H9 (cell line): ENCODE data around the gene COQ8B. TPM values are rescaled to one million over a fixed set of nuclear protein-coding genes. Genes with fewer than 3 reads are reported as not detected.

ENCODE experiments used
- DNase-seq: peaks from one replicate; pipeline ENCODE4 v3.0.0-alpha.2; 2017
- H2AFZ ChIP-seq: one replicate; pipeline ENCODE4 v1.6.1; 2013; ENCODE audit warnings: mild to moderate bottlenecking, low read length, control low read depth, moderate library complexity
- H2AK5ac ChIP-seq: 2 replicates; pipeline ENCODE4 v1.6.1; 2013; ENCODE audit warnings: low read length, control low read depth, mixed read lengths; ENCODE audit not compliant: insufficient read length
- H2BK120ac ChIP-seq: one replicate; pipeline ENCODE4 v1.6.1; 2013; ENCODE audit warnings: low read depth, mild to moderate bottlenecking, low read length, control low read depth, inconsistent platforms; ENCODE audit not compliant: poor library complexity, severe bottlenecking
- H2BK12ac ChIP-seq: 2 replicates; pipeline ENCODE4 v1.6.1; 2013; ENCODE audit warnings: low read length, control low read depth, mixed read lengths, low read depth; ENCODE audit not compliant: insufficient read length
- H2BK15ac ChIP-seq: 2 replicates; pipeline ENCODE4 v1.6.1; 2013; ENCODE audit warnings: low read depth, low read length, control low read depth
- H2BK20ac ChIP-seq: one replicate; pipeline ENCODE4 v1.6.1; 2013; ENCODE audit warnings: low read depth, mild to moderate bottlenecking, low read length, control low read depth, inconsistent platforms; ENCODE audit not compliant: poor library complexity, severe bottlenecking
- H2BK5ac ChIP-seq: 2 replicates; pipeline ENCODE4 v1.6.1; 2013; ENCODE audit warnings: low read length, control low read depth, mixed read lengths; ENCODE audit not compliant: insufficient read length
- H3K14ac ChIP-seq: 2 replicates; pipeline ENCODE4 v1.6.1; 2013; ENCODE audit warnings: low read length, control low read depth; ENCODE audit not compliant: insufficient read depth
- H3K18ac ChIP-seq: 2 replicates; pipeline ENCODE4 v1.6.1; 2013; ENCODE audit warnings: low read depth, mild to moderate bottlenecking, mixed read lengths, low read length, control low read depth; ENCODE audit not compliant: insufficient read length
- H3K23ac ChIP-seq: 2 replicates; pipeline ENCODE4 v1.6.1; 2013; ENCODE audit warnings: low read length, control low read depth, mixed read lengths, low read depth; ENCODE audit not compliant: insufficient read length
- H3K23me2 ChIP-seq: 2 replicates; pipeline ENCODE4 v1.6.1; 2013; ENCODE audit warnings: low read depth, mild to moderate bottlenecking, mixed read lengths, low read length, control low read depth; ENCODE audit not compliant: insufficient read length, poor library complexity, severe bottlenecking
- H3K27ac ChIP-seq: 2 replicates; pipeline ENCODE4 v1.5.1; 2013; ENCODE audit warnings: low read length, control low read depth, mixed read lengths, low read depth; ENCODE audit not compliant: insufficient read length
- H3K27me3 ChIP-seq: 2 replicates; pipeline ENCODE4 v1.6.1; 2013; ENCODE audit warnings: low read length, control low read depth, inconsistent platforms; ENCODE audit not compliant: insufficient read depth
- H3K4ac ChIP-seq: 2 replicates; pipeline ENCODE4 v1.6.1; 2013; ENCODE audit warnings: low read depth, mild to moderate bottlenecking, control low read depth, inconsistent platforms, low read length, moderate library complexity
- H3K4me1 ChIP-seq: 2 replicates; pipeline ENCODE4 v1.6.1; 2013; ENCODE audit warnings: low read length, control low read depth, inconsistent platforms; ENCODE audit not compliant: insufficient read depth
- H3K4me2 ChIP-seq: 2 replicates; pipeline ENCODE4 v1.6.1; 2013; ENCODE audit warnings: low read length, control low read depth, mixed read lengths; ENCODE audit not compliant: insufficient read length, insufficient read depth
- H3K56ac ChIP-seq: 2 replicates; pipeline ENCODE4 v1.6.1; 2013; ENCODE audit warnings: low read depth, mild to moderate bottlenecking, mixed read lengths, low read length, control low read depth; ENCODE audit not compliant: insufficient read length
- H3K79me1 ChIP-seq: 2 replicates; pipeline ENCODE4 v1.6.1; 2013; ENCODE audit warnings: low read depth, mild to moderate bottlenecking, moderate library complexity, low read length, control low read depth, inconsistent platforms; ENCODE audit not compliant: insufficient read depth, poor library complexity, severe bottlenecking
- H3K79me2 ChIP-seq: 2 replicates; pipeline ENCODE4 v1.6.1; 2013; ENCODE audit warnings: low read length, control low read depth, inconsistent platforms; ENCODE audit not compliant: insufficient read depth
- H3K9ac ChIP-seq: 2 replicates; pipeline ENCODE4 v1.6.1; 2013; ENCODE audit warnings: low read length, control low read depth, mixed read lengths; ENCODE audit not compliant: insufficient read length; ENCODE audit errors: extremely low read depth
- H3K9me3 ChIP-seq: one replicate; pipeline ENCODE4 v1.6.1; 2013; ENCODE audit warnings: low read depth, low read length, inconsistent platforms; ENCODE audit not compliant: control insufficient read depth
- H3T11ph ChIP-seq: one replicate; pipeline ENCODE4 v1.6.1; 2013; ENCODE audit warnings: mild to moderate bottlenecking, low read length, control low read depth, inconsistent platforms
- H4K20me1 ChIP-seq: one replicate; pipeline ENCODE4 v1.6.1; 2013; ENCODE audit not compliant: control insufficient read depth, insufficient read length, insufficient read depth
- H4K5ac ChIP-seq: 2 replicates; pipeline ENCODE4 v1.6.1; 2013; ENCODE audit warnings: low read depth, mild to moderate bottlenecking, mixed read lengths, low read length, control low read depth; ENCODE audit not compliant: insufficient read length
- H4K8ac ChIP-seq: replicated peaks from 2 replicates; pipeline ENCODE4 v1.6.1; 2013; ENCODE audit warnings: low read length, control low read depth, mixed read lengths, low read depth; ENCODE audit not compliant: insufficient read length
- H4K91ac ChIP-seq: 2 replicates; pipeline ENCODE4 v1.6.1; 2013; ENCODE audit warnings: low read depth, mild to moderate bottlenecking, moderate library complexity, mixed read lengths, low read length, control low read depth; ENCODE audit not compliant: insufficient read length
- H3K27ac Mint-ChIP-seq, 3 experiments: 2 replicates in 2 of 3; 3 replicates in 1 of 3; pipeline ENCODE4 v1.8.0; 2020 to 2021; ENCODE audit warnings: mixed read lengths in 3 of 3, mild to moderate bottlenecking in 1 of 3, moderate library complexity in 1 of 3
- H3K27me3 Mint-ChIP-seq: 2 replicates; pipeline ENCODE4 v1.8.0; 2021; ENCODE audit warnings: low read depth, mild to moderate bottlenecking, moderate library complexity, mixed read lengths
- H3K36me3 Mint-ChIP-seq, 3 experiments: 2 replicates in 2 of 3; 3 replicates in 1 of 3; pipeline ENCODE4 v1.8.0; 2020 to 2021; ENCODE audit warnings: low read depth in 3 of 3, mixed read lengths in 3 of 3; ENCODE audit not compliant: insufficient read depth in 1 of 3
- H3K4me1 Mint-ChIP-seq, 2 experiments: 2 replicates each; pipeline ENCODE4 v1.8.0; 2020; ENCODE audit warnings: mixed read lengths in 2 of 2
- H3K4me3 Mint-ChIP-seq, 2 experiments: 2 replicates in 1 of 2; 3 replicates in 1 of 2; pipeline ENCODE4 v1.8.0; 2020 to 2021; ENCODE audit warnings: mild to moderate bottlenecking in 2 of 2, mixed read lengths in 2 of 2, moderate library complexity in 1 of 2
- H3K9me3 Mint-ChIP-seq, 2 experiments: 2 replicates in 1 of 2; 3 replicates in 1 of 2; pipeline ENCODE4 v1.8.0; 2020; ENCODE audit warnings: mild to moderate bottlenecking in 2 of 2, mixed read lengths in 2 of 2, moderate library complexity in 1 of 2
- WGBS: extraction: QIAGEN DNeasy Blood & Tissue Kit; methylation state at CpG from one replicate; pipeline ENCODE4 v1.1.7; 2013; ENCODE audit warnings: missing lambda C conversion rate, low lambda C conversion rate, mixed read lengths; ENCODE audit not compliant: insufficient read length; ENCODE audit errors: extremely low coverage; 5-methylcytosine and 5-hydroxymethylcytosine counted together
- total RNA-seq: library from RNA; stranded (reverse); gene quantifications from 2 replicates; pipeline ENCODE4 v1.2.1, GENCODE V29; 2021
- TF ChIP-seq, protein P1 (sequence below): fragments of 200-600 bp; sonication (generic); conservative IDR thresholded peaks from 3 replicates; pipeline ENCODE4 v1.8.0; 2021; ENCODE audit warnings: antibody characterized with exemption, mild to moderate bottlenecking

COQ8B gene
- total RNA-seq, 1 experiment from 2014 or later, result 40.5 TPM

DNA sequence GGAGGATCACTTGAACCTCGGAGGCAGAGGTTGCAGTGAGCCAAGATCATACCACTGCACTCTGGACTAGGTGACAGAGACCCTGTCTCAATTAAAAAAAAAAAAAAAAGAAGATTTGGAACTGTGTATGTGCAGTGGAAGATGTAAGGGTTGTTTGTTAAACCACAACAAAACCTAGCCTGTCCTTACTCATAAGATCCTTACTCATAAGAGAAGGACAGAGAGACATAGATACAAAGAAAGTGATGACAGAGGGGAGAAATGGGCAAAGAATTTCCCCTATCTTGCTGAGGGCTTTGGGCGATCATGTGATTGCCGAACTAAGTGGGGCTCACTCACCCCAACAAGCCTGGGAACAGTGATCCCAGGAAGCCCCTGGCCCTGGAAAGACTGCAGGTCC lies 8.2 kb upstream of the COQ8B start:
- DNase-seq, result no peak
- no peak overlapping the region for H3K27ac Mint-ChIP-seq
- no CpG with 5 or more reads among the region's 3 CpGs for WGBS

More for the DNA sequence above, 8.2 kb upstream of the COQ8B start:
- Histone ChIP-seq H4K91ac (no peak overlapping the region), H3K79me1 (no peaks in the 10 kb centered on the region), H3K23me2 (no peaks in the 10 kb centered on the region), H3K56ac (no peak overlapping the region), H2AK5ac (no peak overlapping the region), H2AFZ (no peak overlapping the region), H3T11ph (no peak overlapping the region), H2BK12ac (no peak overlapping the region), H3K18ac (no peak overlapping the region), H2BK20ac (no peak overlapping the region), H4K20me1 (no peaks in the 10 kb centered on the region), H2BK15ac (no peak overlapping the region), H4K5ac (no peak overlapping the region), H4K8ac (no peak overlapping the region), H3K27ac (no peak overlapping the region), H3K79me2 (peaks cover 2% of the 10 kb centered on the region; the same call in 1 of the 2 replicates), H3K4me2 (no peak overlapping the region), H3K23ac (no peak overlapping the region), H3K14ac (no peak overlapping the region), H2BK5ac (no peak overlapping the region), H3K9me3 (no peaks in the 10 kb centered on the region), H3K4me1 (no peaks in the 10 kb centered on the region), H2BK120ac (no peak overlapping the region), H3K27me3 (no peaks in the 10 kb centered on the region), H3K9ac (no peak overlapping the region), H3K4ac (no peak overlapping the region)
- Mint-ChIP-seq H3K4me1 (peaks cover 0 to 6% of the 10 kb centered on the region in 2 experiments; a peak in 3 of 4 replicates), H3K9me3 (peaks cover 0 to 3% of the 10 kb centered on the region in 2 experiments; a peak in 2 of 5 replicates), H3K4me3 (no peak overlapping the region), H3K27me3 (no peaks in the 10 kb centered on the region), H3K36me3 (peaks cover 14 to 60% (median 30%) of the 10 kb centered on the region in 3 experiments; a peak in 6 of 7 replicates)
- TF ChIP-seq, protein P1, sequence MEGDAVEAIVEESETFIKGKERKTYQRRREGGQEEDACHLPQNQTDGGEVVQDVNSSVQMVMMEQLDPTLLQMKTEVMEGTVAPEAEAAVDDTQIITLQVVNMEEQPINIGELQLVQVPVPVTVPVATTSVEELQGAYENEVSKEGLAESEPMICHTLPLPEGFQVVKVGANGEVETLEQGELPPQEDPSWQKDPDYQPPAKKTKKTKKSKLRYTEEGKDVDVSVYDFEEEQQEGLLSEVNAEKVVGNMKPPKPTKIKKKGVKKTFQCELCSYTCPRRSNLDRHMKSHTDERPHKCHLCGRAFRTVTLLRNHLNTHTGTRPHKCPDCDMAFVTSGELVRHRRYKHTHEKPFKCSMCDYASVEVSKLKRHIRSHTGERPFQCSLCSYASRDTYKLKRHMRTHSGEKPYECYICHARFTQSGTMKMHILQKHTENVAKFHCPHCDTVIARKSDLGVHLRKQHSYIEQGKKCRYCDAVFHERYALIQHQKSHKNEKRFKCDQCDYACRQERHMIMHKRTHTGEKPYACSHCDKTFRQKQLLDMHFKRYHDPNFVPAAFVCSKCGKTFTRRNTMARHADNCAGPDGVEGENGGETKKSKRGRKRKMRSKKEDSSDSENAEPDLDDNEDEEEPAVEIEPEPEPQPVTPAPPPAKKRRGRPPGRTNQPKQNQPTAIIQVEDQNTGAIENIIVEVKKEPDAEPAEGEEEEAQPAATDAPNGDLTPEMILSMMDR, result no peak
